Inflammatory macrophage (primary cell): ENCODE data around the gene STAC.
"Not testable (repeated sequence)": the region's sequence is repeated elsewhere in the genome, so short reads cannot be mapped to it uniquely, and the experiment has no call there.

ENCODE experiments used
- DNase-seq, 2 donors: peaks; one replicate each; pipeline ENCODE4 v3.0.0-alpha.2; 2020 to 2022

Gene STAC

GRCh38 chr3:36416599-36416998, 36.3 kb downstream of the STAC start:
- no peak for DNase-seq

GRCh38 chr3:36417237-36417636, 36.9 kb downstream of the STAC start:
- no peak for DNase-seq

GRCh38 chr3:36418296-36418695, 38.0 kb downstream of the STAC start:
- DNase-seq = no peak

- peak; percentile 46 to 56 for DNase-seq
Observed at GRCh38 chr3:36428445-36428844, 48.1 kb downstream of the STAC start.

- no peak for DNase-seq
Observed at GRCh38 chr3:36429986-36430485, 49.7 kb downstream of the STAC start.

- DNase-seq = peak; percentile 80 to 84
Observed at GRCh38 chr3:36433511-36433910, 53.2 kb downstream of the STAC start.

- peak; percentile 50 to 60 for DNase-seq
Observed at GRCh38 chr3:36434687-36435426, 54.6 kb downstream of the STAC start.

- DNase-seq = peak in 1 of 2 donors; percentile 73
Observed at GRCh38 chr3:36443028-36443686, 62.9 kb downstream of the STAC start.

GRCh38 chr3:36444909-36445308, 64.6 kb downstream of the STAC start:
- DNase-seq = no peak

- no peak for DNase-seq
Observed at GRCh38 chr3:36446276-36446675, 66.0 kb downstream of the STAC start.

- DNase-seq = no peak
Observed at GRCh38 chr3:36447061-36447460, 66.8 kb downstream of the STAC start.

GRCh38 chr3:36451816-36452215, 71.5 kb downstream of the STAC start:
- no peak for DNase-seq

GRCh38 chr3:36453213-36453612, 72.9 kb downstream of the STAC start:
- not testable (repeated sequence) for DNase-seq

- not testable (repeated sequence) for DNase-seq
Observed at GRCh38 chr3:36453896-36454295, 73.6 kb downstream of the STAC start.

- DNase-seq = no peak
Observed at GRCh38 chr3:36455406-36455805, 75.1 kb downstream of the STAC start.

- DNase-seq = no peak
Observed at GRCh38 chr3:36456784-36457183, 76.5 kb downstream of the STAC start.

- no peak for DNase-seq
Observed at GRCh38 chr3:36457667-36458066, 77.4 kb downstream of the STAC start.

GRCh38 chr3:36459177-36459576, 78.9 kb downstream of the STAC start:
- no peak for DNase-seq

GRCh38 chr3:36461597-36461996, 81.3 kb downstream of the STAC start:
- DNase-seq = no peak

GRCh38 chr3:36472045-36472444, 91.7 kb downstream of the STAC start:
- DNase-seq = peak; percentile 75 to 83

- DNase-seq = peak; percentile 67 to 72
Observed at GRCh38 chr3:36475558-36475957, 95.3 kb downstream of the STAC start.

GRCh38 chr3:36476286-36476942, 96.1 kb downstream of the STAC start:
- DNase-seq = peak; percentile 66 to 71

GRCh38 chr3:36477655-36478054, 97.4 kb downstream of the STAC start:
- no peak for DNase-seq
